Spleen (tissue), 11 donors: ENCODE results near the gene IFNGR1. TPM values are rescaled to one million over a fixed set of nuclear protein-coding genes. Genes with fewer than 3 reads are reported as not detected.

Source experiments
- DNase-seq: peaks from one replicate; pipeline ENCODE4 v3.0.0-alpha.2; 2020
- H3K27ac ChIP-seq, 8 donors: fragments of 200-600 bp; sonication (generic) in 7 of 8; 1 replicate in 4 of 8; 2 replicates in 4 of 8; pipeline versions ENCODE4 v1.5.0 to v1.8.0; 2016 to 2021; ENCODE audit warnings: inconsistent platforms in 4 of 8, mild to moderate bottlenecking in 4 of 8, moderate library complexity in 1 of 8
- H3K27me3 ChIP-seq, 7 donors: fragments of 200-600 bp; sonication (generic) in 6 of 7; replicated peaks in 1 of 7; 1 replicate in 4 of 7; 2 replicates in 3 of 7; pipeline versions ENCODE4 v1.5.0 to v1.8.0; 2016 to 2021; ENCODE audit warnings: inconsistent platforms in 3 of 7, mild to moderate bottlenecking in 1 of 7
- H3K36me3 ChIP-seq, 6 donors: fragments of 200-600 bp; sonication (generic) in 5 of 6; 1 replicate in 4 of 6; 2 replicates in 2 of 6; pipeline versions ENCODE4 v1.5.0 to v1.8.0; 2016 to 2021; ENCODE audit warnings: inconsistent platforms in 2 of 6
- H3K4me1 ChIP-seq, 6 donors: fragments of 200-600 bp; sonication (generic) in 5 of 6; 1 replicate in 3 of 6; 2 replicates in 3 of 6; pipeline versions ENCODE4 v1.5.0 to v1.8.0; 2016 to 2021; ENCODE audit warnings: inconsistent platforms in 3 of 6
- H3K4me3 ChIP-seq, 8 donors: fragments of 200-600 bp; sonication (generic) in 7 of 8; 1 replicate in 4 of 8; 2 replicates in 4 of 8; pipeline versions ENCODE4 v1.5.0 to v1.8.0; 2016 to 2021; ENCODE audit warnings: inconsistent platforms in 4 of 8, mild to moderate bottlenecking in 4 of 8, moderate library complexity in 2 of 8
- H3K9me3 ChIP-seq, 8 donors: fragments of 200-600 bp; sonication (generic) in 7 of 8; 1 replicate in 4 of 8; 2 replicates in 4 of 8; pipeline versions ENCODE4 v1.5.0 to v1.8.0; 2016 to 2021; ENCODE audit warnings: inconsistent platforms in 4 of 8
- POLR2A ChIP-seq, 3 donors: fragments of 450-650 bp; IDR thresholded peaks; one replicate each; pipeline ENCODE4 v1.5.1; 2017; ENCODE audit warnings: antibody characterized with exemption in 3 of 3, mild to moderate bottlenecking in 1 of 3
- POLR2AphosphoS5 ChIP-seq, 3 donors: sonication (generic); formaldehyde crosslinking; IDR thresholded peaks; one replicate each; pipeline ENCODE4 v1.5.1; 2017; ENCODE audit warnings: antibody characterized with exemption in 3 of 3
- WGBS, 5 donors: extraction: QIAGEN DNeasy Blood & Tissue Kit in 3 of 5; methylation state at CpG; one replicate each; pipeline versions ENCODE4 v1.1.5 to v1.1.7; 2013 to 2018; 5-methylcytosine and 5-hydroxymethylcytosine counted together
- intact Hi-C: fragments of 100-400 bp; cut with DNase I; formaldehyde crosslinking; loops from one replicate; pipeline ENCODE4 v1.15.0; 2023; ENCODE audit warnings: low total_unique reads
- polyA plus RNA-seq, 3 donors: library from polyadenylated mRNA; stranded (reverse); fragments of 200-250 nt; gene quantifications; one replicate each; pipeline ENCODE4 v1.2.1, GENCODE V29; 2013
- total RNA-seq, 7 donors: library from RNA; depleted of rRNA in 3 of 7; stranded (reverse); fragments of >200 nt in 3 of 7; fragmentation: NEBNext Ultra II Directional in 4 of 7; extraction: Animal tissue kit (Norgen Biotek cat#: 25700) in 4 of 7; gene quantifications; one replicate each; pipeline versions ENCODE4 v1.1.0 to v1.2.1, GENCODE V29; 2016 to 2021
- TF ChIP-seq, protein P1 (sequence below), 11 experiments: fragments of 200-600 bp in 7 of 11; fragments of 450-650 bp in 4 of 11; sonication (generic) in 4 of 11; IDR thresholded peaks in 8 of 11; conservative IDR thresholded peaks in 3 of 11; 1 replicate in 7 of 11; 2 replicates in 4 of 11; pipeline versions ENCODE4 v1.4.0 to v1.8.0; 2016 to 2021; ENCODE audit warnings: antibody characterized with exemption in 11 of 11, inconsistent platforms in 4 of 11, mild to moderate bottlenecking in 1 of 11
- donor health status: healthy with polysubstance abuse.
- donor health status: DM: no; HTN: no; CAD: no; lungs with moderate emphysema.
- donor health status: DM: no; HTN: no; CAD: no.
- donor health status: Bipolar disorder and iron deficiency.
- donor health status: healthy.
- donor health status: DM: no; HTN: no; CAD: no.
- donor health status: DM: yes; HTN: yes; CAD: no.

Gene IFNGR1
- total and polyA plus RNA-seq, 10 donors: 119 to 291 (median 183) TPM

DNA sequence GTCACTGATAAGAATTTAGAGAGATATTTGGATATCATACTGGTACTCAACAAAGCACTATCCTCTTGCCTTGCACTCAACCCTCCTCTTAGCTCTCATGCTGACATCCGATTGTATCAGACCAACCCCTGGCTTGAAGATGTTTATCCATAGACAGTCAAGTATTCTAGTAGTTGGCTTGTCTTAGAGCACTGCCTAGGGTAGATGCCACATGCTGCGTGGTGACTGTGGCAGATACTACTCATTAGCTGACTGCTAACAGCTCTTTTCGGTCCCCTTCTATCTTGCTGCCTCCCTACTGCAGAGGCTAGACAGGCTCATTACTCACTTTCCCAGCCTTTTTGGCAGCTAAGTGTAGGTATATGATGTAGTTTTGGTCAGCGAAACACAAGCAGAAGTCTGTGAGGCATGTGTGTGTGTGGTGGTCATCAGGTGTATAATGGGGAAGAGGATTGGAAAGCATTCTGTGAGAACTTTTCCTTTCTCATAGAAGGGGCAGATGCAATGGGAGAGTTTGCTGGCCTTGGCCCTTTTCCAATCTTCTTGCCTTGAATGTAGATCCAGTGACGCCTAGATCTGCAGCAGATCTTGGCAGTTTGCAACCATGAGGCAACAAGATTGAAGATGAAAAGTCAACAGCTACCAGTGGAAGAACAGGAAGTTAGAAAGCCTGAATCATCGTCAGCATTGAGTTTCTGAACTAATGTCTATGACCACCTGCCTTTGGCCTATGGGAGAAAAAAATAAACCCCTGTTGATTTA is 4.4 kb upstream of the IFNGR1 start:
- peaks cover 59 to 93% (median 88%) of the 10 kb centered on the region in 6 donors for H3K4me1 ChIP-seq
- WGBS, 5 donors: 62 to 70% (median 68%) methylated on average over 6 of the region's 6 CpGs
- H3K4me3 ChIP-seq: peak overlapping the region in 1 of 8 donors; percentile 52
- H3K36me3 ChIP-seq: no peaks in the 10 kb centered on the region
- H3K27me3 ChIP-seq: no peaks in the 10 kb centered on the region
- DNase-seq: no peak
- no peak for TF ChIP-seq POLR2A (IDR thresholded peaks at IDR 0.05)
- peak in 1 of 3 donors; percentile 80 for TF ChIP-seq POLR2AphosphoS5 (IDR thresholded peaks at IDR 0.05)
- TF ChIP-seq, protein P1, sequence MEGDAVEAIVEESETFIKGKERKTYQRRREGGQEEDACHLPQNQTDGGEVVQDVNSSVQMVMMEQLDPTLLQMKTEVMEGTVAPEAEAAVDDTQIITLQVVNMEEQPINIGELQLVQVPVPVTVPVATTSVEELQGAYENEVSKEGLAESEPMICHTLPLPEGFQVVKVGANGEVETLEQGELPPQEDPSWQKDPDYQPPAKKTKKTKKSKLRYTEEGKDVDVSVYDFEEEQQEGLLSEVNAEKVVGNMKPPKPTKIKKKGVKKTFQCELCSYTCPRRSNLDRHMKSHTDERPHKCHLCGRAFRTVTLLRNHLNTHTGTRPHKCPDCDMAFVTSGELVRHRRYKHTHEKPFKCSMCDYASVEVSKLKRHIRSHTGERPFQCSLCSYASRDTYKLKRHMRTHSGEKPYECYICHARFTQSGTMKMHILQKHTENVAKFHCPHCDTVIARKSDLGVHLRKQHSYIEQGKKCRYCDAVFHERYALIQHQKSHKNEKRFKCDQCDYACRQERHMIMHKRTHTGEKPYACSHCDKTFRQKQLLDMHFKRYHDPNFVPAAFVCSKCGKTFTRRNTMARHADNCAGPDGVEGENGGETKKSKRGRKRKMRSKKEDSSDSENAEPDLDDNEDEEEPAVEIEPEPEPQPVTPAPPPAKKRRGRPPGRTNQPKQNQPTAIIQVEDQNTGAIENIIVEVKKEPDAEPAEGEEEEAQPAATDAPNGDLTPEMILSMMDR (IDR thresholded peaks at IDR 0.05 in 8 of 11, conservative IDR thresholded peaks at IDR 0.05 in 3 of 11): no peak
- intact Hi-C loops: no loop called here
- H3K9me3 ChIP-seq: no peaks in the 10 kb centered on the region
- H3K27ac ChIP-seq: peak overlapping the region; percentile 69 to 100 (median 99)

GRCh38 chr6:137222381-137222780 is 3.2 kb upstream of the IFNGR1 start:
- intact Hi-C loops: no loop called here
- peaks cover 52 to 92% (median 82%) of the 10 kb centered on the region in 6 donors for H3K4me1 ChIP-seq
- H3K36me3 ChIP-seq: no peaks in the 10 kb centered on the region
- H3K9me3 ChIP-seq: no peaks in the 10 kb centered on the region
- H3K4me3 ChIP-seq: peak overlapping the region in 1 of 8 donors; percentile 52
- no peak for DNase-seq
- H3K27me3 ChIP-seq: no peaks in the 10 kb centered on the region
- WGBS, 5 donors: 27 to 44% (median 37%) methylated on average over 3 of the region's 3 CpGs
- peak overlapping the region; percentile 7 to 100 (median 99) for H3K27ac ChIP-seq
- TF ChIP-seq, protein P1 (IDR thresholded peaks at IDR 0.05 in 8 of 11, conservative IDR thresholded peaks at IDR 0.05 in 3 of 11): no peak
- TF ChIP-seq POLR2AphosphoS5 (IDR thresholded peaks at IDR 0.05): peak in 1 of 3 donors; percentile 73
- peak in 1 of 3 donors; percentile 29 for TF ChIP-seq POLR2A (IDR thresholded peaks at IDR 0.05)

GRCh38 chr6:137219664-137220252 is 573 bp upstream of the IFNGR1 start:
- intact Hi-C loops: no loop called here
- peaks cover 54 to 92% (median 85%) of the 10 kb centered on the region in 6 donors for H3K4me1 ChIP-seq
- WGBS, 5 donors: 60 to 67% (median 62%) methylated on average over 6 of the region's 6 CpGs

More at GRCh38 chr6:137219664-137220252, 573 bp upstream of the IFNGR1 start:
- DNase-seq: no peak
- Histone ChIP-seq H3K4me3 (peak overlapping the region; percentile 58 to 83 (median 76)), H3K27ac (peak overlapping the region; percentile 96 to 100 (median 99)), H3K27me3 (no peaks in the 10 kb centered on the region), H3K36me3 (peaks cover 0 to 11% (median 0%) of the 10 kb centered on the region in 6 donors), H3K9me3 (no peaks in the 10 kb centered on the region)
- TF ChIP-seq, protein P1 (IDR thresholded peaks at IDR 0.05 in 8 of 11, conservative IDR thresholded peaks at IDR 0.05 in 3 of 11): no peak
- TF ChIP-seq POLR2A (IDR thresholded peaks at IDR 0.05) (no peak), POLR2AphosphoS5 (IDR thresholded peaks at IDR 0.05) (no peak)
